Measurements from ENCODE around the gene CYFIP2. TPM values are rescaled to one million over a fixed set of nuclear protein-coding genes. Genes with fewer than 3 reads are reported as not detected.

CYFIP2 gene
- total and polyA plus RNA-seq, 7 experiments from 2014 or later: 386 to 755 (median 431) TPM

- Mint-ChIP-seq H3K4me1 (peaks cover 61 to 88% (median 83%) of the 10 kb centered on the region in 7 donors), H3K9me3 (peaks cover 0 to 3% (median 0%) of the 10 kb centered on the region in 11 donors), H3K36me3 (peaks cover 0 to 52% (median 23%) of the 10 kb centered on the region in 5 donors), H3K4me3 (peak overlapping the region; percentile 81 to 99 (median 91)), H3K27me3 (no peaks in the 10 kb centered on the region), H3K27ac (peak overlapping the region; percentile 95 to 100 (median 99))
- ChIA-PET CTCF (interaction anchor here (1.0 kb wide), 1 partner anchor 127 kb away, joined by 3 read pairs; the partner anchor contains the start of gene MED7), POLR2A (interaction anchor here (0.7 to 14.7 kb wide), 11 partner anchors 9 to 127 kb away, joined by 3 to 200 read pairs (median 4); partner anchors contain the start of gene MED7)
- ATAC-seq (no peak), DNase-seq (no peak)
- Histone ChIP-seq H3K27me3 (ENCODE audit: control insufficient read depth in 2 of 2, insufficient read depth in 2 of 2, low read length in 2 of 2) (no peaks in the 10 kb centered on the region), H3K4me1 (ENCODE audit: control insufficient read depth in 2 of 2, insufficient read depth in 2 of 2, low read length in 2 of 2) (peaks cover 67 to 75% of the 10 kb centered on the region in 2 donors), H3K27ac (ENCODE audit: low read depth, low read length) (peak overlapping the region; percentile 84), H3K36me3 (ENCODE audit: control insufficient read depth in 2 of 3, insufficient read depth in 3 of 3, low read length in 3 of 3) (no peaks in the 10 kb centered on the region), H3K9me3 (ENCODE audit: control insufficient read depth in 2 of 3, low read length in 3 of 3) (no peaks in the 10 kb centered on the region), H3K4me3 (ENCODE audit: low read length) (peak overlapping the region; percentile 39)
- intact Hi-C loops (cut with micrococcal nuclease): loop anchor here (2.0 to 10.0 kb wide), 6 partner anchors 13 to 1935 kb away; partner anchors contain the start of genes LSM11 (in 1 of the 2) and RNF145 (in 1 of the 2)
Measured at GRCh38 chr5:157269761-157270272, 3.9 kb downstream of the CYFIP2 start.

GRCh38 chr5:157270771-157271170, 4.8 kb downstream of the CYFIP2 start:
- intact Hi-C loops (cut with micrococcal nuclease): loop anchor here (1.0 to 5.0 kb wide), 6 partner anchors 17 to 332 kb away; no protein-coding TSS in a partner anchor
- Histone ChIP-seq H3K4me3 (ENCODE audit: low read length) (peak overlapping the region; percentile 11), H3K27ac (ENCODE audit: low read depth, low read length) (peak overlapping the region; percentile 84), H3K4me1 (ENCODE audit: control insufficient read depth in 2 of 2, insufficient read depth in 2 of 2, low read length in 2 of 2) (peaks cover 68 to 70% of the 10 kb centered on the region in 2 donors), H3K9me3 (ENCODE audit: control insufficient read depth in 2 of 3, low read length in 3 of 3) (no peaks in the 10 kb centered on the region), H3K36me3 (ENCODE audit: control insufficient read depth in 2 of 3, insufficient read depth in 3 of 3, low read length in 3 of 3) (no peaks in the 10 kb centered on the region), H3K27me3 (ENCODE audit: control insufficient read depth in 2 of 2, insufficient read depth in 2 of 2, low read length in 2 of 2) (no peaks in the 10 kb centered on the region)
- Mint-ChIP-seq H3K27me3 (no peaks in the 10 kb centered on the region), H3K9me3 (peaks cover 0 to 3% (median 0%) of the 10 kb centered on the region in 11 donors), H3K27ac (peak overlapping the region; percentile 95 to 100 (median 99)), H3K4me1 (peaks cover 64 to 86% (median 80%) of the 10 kb centered on the region in 7 donors), H3K4me3 (peak overlapping the region; percentile 53 to 95 (median 84)), H3K36me3 (peaks cover 0 to 56% (median 26%) of the 10 kb centered on the region in 5 donors)
- ChIA-PET CTCF (interaction anchor here (0.7 to 4.7 kb wide), 3 partner anchors 13 to 61 kb away, joined by 3 to 22 read pairs (median 3); no protein-coding TSS in a partner anchor), POLR2A (interaction anchor here (0.9 to 5.3 kb wide), 8 partner anchors 17 to 122 kb away, joined by 3 to 53 read pairs (median 16); no protein-coding TSS in a partner anchor)
- DNase-seq: no peak
- ATAC-seq: no peak

- Histone ChIP-seq H3K27me3 (ENCODE audit: control insufficient read depth in 2 of 2, insufficient read depth in 2 of 2, low read length in 2 of 2) (no peaks in the 10 kb centered on the region), H3K4me1 (ENCODE audit: control insufficient read depth in 2 of 2, insufficient read depth in 2 of 2, low read length in 2 of 2) (peaks cover 76 to 78% of the 10 kb centered on the region in 2 donors), H3K9me3 (ENCODE audit: control insufficient read depth in 2 of 3, low read length in 3 of 3) (no peaks in the 10 kb centered on the region), H3K4me3 (ENCODE audit: low read length) (peak overlapping the region; percentile 37), H3K36me3 (ENCODE audit: control insufficient read depth in 2 of 3, insufficient read depth in 3 of 3, low read length in 3 of 3) (no peaks in the 10 kb centered on the region), H3K27ac (ENCODE audit: low read depth, low read length) (peak overlapping the region; percentile 84)
- POLR2A ChIA-PET: interaction anchor here (0.6 to 5.3 kb wide), 36 partner anchors 9 to 129 kb away, joined by 3 to 56 read pairs (median 7); partner anchors contain the start of genes ITK and MED7
- peak overlapping the region; percentile 71 to 95 (median 84) for H3K4me3 Mint-ChIP-seq
- peak overlapping the region; percentile 95 to 100 (median 99) for H3K27ac Mint-ChIP-seq
- H3K9me3 Mint-ChIP-seq: peaks cover 0 to 3% (median 0%) of the 10 kb centered on the region in 11 donors
- peaks cover 73 to 95% (median 90%) of the 10 kb centered on the region in 7 donors for H3K4me1 Mint-ChIP-seq
- H3K27me3 Mint-ChIP-seq: no peaks in the 10 kb centered on the region
- peak; percentile 63 to 94 (median 91) for DNase-seq
- peak; percentile 95 for ATAC-seq
- CTCF ChIA-PET: interaction anchor here (0.6 to 4.7 kb wide), 11 partner anchors 8 to 123 kb away, joined by 3 to 22 read pairs (median 3); partner anchors contain the start of gene ITK
- H3K36me3 Mint-ChIP-seq: peaks cover 0 to 60% (median 26%) of the 10 kb centered on the region in 5 donors
- intact Hi-C loops (cut with micrococcal nuclease): loop anchor here (1.0 to 5.0 kb wide), 15 partner anchors 11 to 349 kb away; partner anchors contain the start of gene ITK (in 1 of the 2)
Measured at GRCh38 chr5:157271740-157272271, 5.9 kb downstream of the CYFIP2 start.

GRCh38 chr5:157273131-157273556, 7.2 kb downstream of the CYFIP2 start:
- ChIA-PET CTCF (interaction anchor here (0.7 to 4.7 kb wide), 6 partner anchors 8 to 471 kb away, joined by 3 to 22 read pairs (median 7); no protein-coding TSS in a partner anchor), POLR2A (interaction anchor here (0.7 to 5.3 kb wide), 26 partner anchors 9 to 130 kb away, joined by 3 to 56 read pairs (median 8); partner anchors contain the start of gene MED7)
- no peaks in the 10 kb centered on the region for H3K36me3 ChIP-seq (ENCODE audit: control insufficient read depth in 2 of 3, insufficient read depth in 3 of 3, low read length in 3 of 3)
- peak overlapping the region; percentile 88 to 100 (median 99) for H3K27ac Mint-ChIP-seq
- H3K4me1 ChIP-seq (ENCODE audit: control insufficient read depth in 2 of 2, insufficient read depth in 2 of 2, low read length in 2 of 2): peaks cover 82% of the 10 kb centered on the region in 2 donors
- H3K27me3 ChIP-seq (ENCODE audit: control insufficient read depth in 2 of 2, insufficient read depth in 2 of 2, low read length in 2 of 2): no peaks in the 10 kb centered on the region
- peak; percentile 28 for ATAC-seq
- H3K4me1 Mint-ChIP-seq: peaks cover 72 to 98% (median 92%) of the 10 kb centered on the region in 7 donors
- peak overlapping the region; percentile 84 for H3K27ac ChIP-seq (ENCODE audit: low read depth, low read length)
- no peaks in the 10 kb centered on the region for H3K27me3 Mint-ChIP-seq
- no peak for DNase-seq
- peaks cover 0 to 3% (median 0%) of the 10 kb centered on the region in 11 donors for H3K9me3 Mint-ChIP-seq
- intact Hi-C loops (cut with micrococcal nuclease): loop anchor here in 1 of 2 donors (1.0 to 5.0 kb wide), 7 partner anchors 10 to 350 kb away; no protein-coding TSS in a partner anchor
- peak overlapping the region; percentile 71 to 95 (median 84) for H3K4me3 Mint-ChIP-seq
- peaks cover 0 to 54% (median 22%) of the 10 kb centered on the region in 5 donors for H3K36me3 Mint-ChIP-seq
- no peak overlapping the region for H3K4me3 ChIP-seq (ENCODE audit: low read length)
- no peaks in the 10 kb centered on the region for H3K9me3 ChIP-seq (ENCODE audit: control insufficient read depth in 2 of 3, low read length in 3 of 3)

GRCh38 chr5:157275403-157275802, 9.5 kb downstream of the CYFIP2 start:
- peaks cover 0 to 46% (median 13%) of the 10 kb centered on the region in 5 donors for H3K36me3 Mint-ChIP-seq
- ATAC-seq (no peak), DNase-seq (no peak)
- no peaks in the 10 kb centered on the region for H3K36me3 ChIP-seq (ENCODE audit: control insufficient read depth in 2 of 3, insufficient read depth in 3 of 3, low read length in 3 of 3)
- H3K27me3 ChIP-seq (ENCODE audit: control insufficient read depth in 2 of 2, insufficient read depth in 2 of 2, low read length in 2 of 2): no peaks in the 10 kb centered on the region
- no peaks in the 10 kb centered on the region for H3K9me3 ChIP-seq (ENCODE audit: control insufficient read depth in 2 of 3, low read length in 3 of 3)
- H3K4me3 ChIP-seq (ENCODE audit: low read length): no peak overlapping the region
- H3K27me3 Mint-ChIP-seq: no peaks in the 10 kb centered on the region
- peak overlapping the region in 7 of 9 donors; percentile 43 to 98 (median 67) for H3K27ac Mint-ChIP-seq
- peak overlapping the region in 7 of 10 donors; percentile 19 to 60 (median 44) for H3K4me3 Mint-ChIP-seq
- intact Hi-C loops (cut with micrococcal nuclease): no loop called here
- POLR2A ChIA-PET: interaction anchor here (0.7 to 5.3 kb wide), 4 partner anchors 13 to 59 kb away, joined by 3 to 56 read pairs (median 30); no protein-coding TSS in a partner anchor
- H3K4me1 ChIP-seq (ENCODE audit: control insufficient read depth in 2 of 2, insufficient read depth in 2 of 2, low read length in 2 of 2): peaks cover 73 to 78% of the 10 kb centered on the region in 2 donors
- H3K4me1 Mint-ChIP-seq: peaks cover 64 to 98% (median 92%) of the 10 kb centered on the region in 7 donors
- CTCF ChIA-PET: interaction anchor here (4.7 kb wide), 1 partner anchor 13 kb away, joined by 22 read pairs; no protein-coding TSS in a partner anchor
- H3K27ac ChIP-seq (ENCODE audit: low read depth, low read length): no peak overlapping the region
- peaks cover 0 to 3% (median 0%) of the 10 kb centered on the region in 11 donors for H3K9me3 Mint-ChIP-seq
